Chondrocyte (in vitro differentiated cells): ENCODE data around the gene MRPL9. TPM values are rescaled to one million over a fixed set of nuclear protein-coding genes. Genes with fewer than 3 reads are reported as not detected.

Experiments used
- DNase-seq: peaks from one replicate; pipeline ENCODE4 v3.0.0; 2021; ENCODE audit warnings: mixed read lengths, low spot score
- H3K27ac Mint-ChIP-seq: one replicate; pipeline ENCODE4 v1.8.0; 2021; ENCODE audit warnings: mild to moderate bottlenecking, moderate library complexity, mixed read lengths; ENCODE audit not compliant: unreplicated experiment
- H3K27me3 Mint-ChIP-seq: 2 replicates; pipeline ENCODE4 v1.8.0; 2021; ENCODE audit warnings: low read depth, mixed read lengths
- H3K36me3 Mint-ChIP-seq: 2 replicates; pipeline ENCODE4 v1.8.0; 2021; ENCODE audit warnings: low read depth, mixed read lengths
- H3K4me1 Mint-ChIP-seq: 2 replicates; pipeline ENCODE4 v1.8.0; 2021; ENCODE audit warnings: low read depth, mild to moderate bottlenecking, mixed read lengths
- H3K4me3 Mint-ChIP-seq: one replicate; pipeline ENCODE4 v1.8.0; 2021; ENCODE audit warnings: mild to moderate bottlenecking, moderate library complexity, mixed read lengths; ENCODE audit not compliant: unreplicated experiment
- H3K9me3 Mint-ChIP-seq: 2 replicates; pipeline ENCODE4 v1.8.0; 2021; ENCODE audit warnings: low read depth, mixed read lengths
- CTCF ChIP-seq: fragments of 200-600 bp; sonication (generic); IDR thresholded peaks from 2 replicates; pipeline ENCODE4 v1.5.0; 2021; ENCODE audit warnings: antibody characterized with exemption, mild to moderate bottlenecking, moderate library complexity
- total RNA-seq: library from RNA; stranded (reverse); gene quantifications from 3 replicates; pipeline ENCODE4 v1.2.1, GENCODE V29; 2021

MRPL9 gene
- total RNA-seq, 1 donor from 2014 or later: 58.2 TPM

- H3K27me3 Mint-ChIP-seq: peaks cover 68% of the 10 kb centered on the region
- H3K27ac Mint-ChIP-seq: no peak overlapping the region
Observed at GRCh38 chr1:151803164-151803563, 39.9 kb upstream of the MRPL9 start.

GRCh38 chr1:151802372-151802771, 39.1 kb upstream of the MRPL9 start:
- no peak for DNase-seq
- H3K36me3 Mint-ChIP-seq: peaks cover 2% of the 10 kb centered on the region
- no peaks in the 10 kb centered on the region for H3K9me3 Mint-ChIP-seq
- no peak for TF ChIP-seq CTCF
- H3K27ac Mint-ChIP-seq: no peak overlapping the region
- H3K27me3 Mint-ChIP-seq: peaks cover 61% of the 10 kb centered on the region
- H3K4me1 Mint-ChIP-seq: no peaks in the 10 kb centered on the region
- H3K4me3 Mint-ChIP-seq: no peak overlapping the region

More at GRCh38 chr1:151803164-151803563, 39.9 kb upstream of the MRPL9 start:
- Mint-ChIP-seq H3K36me3 (peaks cover 2% of the 10 kb centered on the region), H3K4me1 (no peaks in the 10 kb centered on the region), H3K4me3 (no peak overlapping the region), H3K9me3 (no peaks in the 10 kb centered on the region)
- DNase-seq: no peak
- TF ChIP-seq CTCF: no peak

DNA sequence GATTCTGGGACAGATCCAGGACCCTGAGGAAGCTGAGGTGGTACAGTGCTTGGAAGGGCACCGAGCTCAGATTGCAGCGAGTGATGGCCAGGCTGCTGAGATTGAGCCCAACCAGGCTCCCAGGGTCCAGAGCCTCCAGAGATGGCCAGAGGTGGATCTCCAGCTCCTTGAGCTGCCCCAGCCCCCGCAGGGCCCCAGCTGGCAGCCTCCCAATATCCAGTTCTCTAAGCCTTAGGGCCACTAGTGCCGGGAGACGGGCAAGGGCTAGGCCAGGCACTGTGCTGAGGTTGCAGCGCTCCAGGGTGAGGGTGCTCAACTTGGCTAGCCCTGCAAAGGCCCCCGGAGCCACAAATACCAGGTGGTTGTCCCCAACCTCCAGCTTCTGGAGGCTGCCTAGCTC, 38.5 kb upstream of the MRPL9 start:
- Mint-ChIP-seq H3K27ac (no peak overlapping the region), H3K4me3 (no peak overlapping the region), H3K27me3 (peaks cover 55% of the 10 kb centered on the region), H3K9me3 (no peaks in the 10 kb centered on the region), H3K36me3 (peaks cover 2% of the 10 kb centered on the region), H3K4me1 (no peaks in the 10 kb centered on the region)
- DNase-seq: no peak
- no peak for TF ChIP-seq CTCF

DNA sequence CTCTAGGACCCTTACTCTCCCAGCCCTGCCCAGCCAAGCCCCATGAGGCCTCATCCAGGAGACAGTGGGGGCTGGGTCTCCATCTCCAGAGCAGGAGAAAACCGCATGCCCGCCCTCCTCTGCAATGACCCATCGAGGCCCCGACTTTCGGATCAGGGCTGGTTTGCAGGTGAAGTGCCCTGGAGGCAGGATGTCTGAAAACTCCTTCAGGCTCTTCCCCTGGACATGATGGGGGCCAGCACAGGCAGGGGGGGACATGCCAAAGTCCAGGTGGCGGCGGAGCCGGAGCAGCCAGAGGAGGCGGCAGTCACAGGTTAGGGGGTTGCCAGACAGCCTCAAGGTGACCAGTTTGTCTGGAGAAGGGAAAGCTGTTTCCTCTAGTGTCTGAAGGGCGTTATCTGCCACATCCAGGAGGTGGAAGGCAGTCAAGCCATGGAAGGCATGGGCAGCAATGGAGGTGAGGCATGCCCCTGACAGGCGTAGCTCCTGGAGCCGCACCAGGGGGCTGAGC, 38.1 kb upstream of the MRPL9 start:
- Mint-ChIP-seq H3K27ac (no peak overlapping the region), H3K36me3 (peaks cover 2% of the 10 kb centered on the region), H3K4me1 (no peaks in the 10 kb centered on the region), H3K9me3 (no peaks in the 10 kb centered on the region), H3K4me3 (no peak overlapping the region), H3K27me3 (peaks cover 51% of the 10 kb centered on the region)
- no peak for TF ChIP-seq CTCF
- no peak for DNase-seq

DNA sequence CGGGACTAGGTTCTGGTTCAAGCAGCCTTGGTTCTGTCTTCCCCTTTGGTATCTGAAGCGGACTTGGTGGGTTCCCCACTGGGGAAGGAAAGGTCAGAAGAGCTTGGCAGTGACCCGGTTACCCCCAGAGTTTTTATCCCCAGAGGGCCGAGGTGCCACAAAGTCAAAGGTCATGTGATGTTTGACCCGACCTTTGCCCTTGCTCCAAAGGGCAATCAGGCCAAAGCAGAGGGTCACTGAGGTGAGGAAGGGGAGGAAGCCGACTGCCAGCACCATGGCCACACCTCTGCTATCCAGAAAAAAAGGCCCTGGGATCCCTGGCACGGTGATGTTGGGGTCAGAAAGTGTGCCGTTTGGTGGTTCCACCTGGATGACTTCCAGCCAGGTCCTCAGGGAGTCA, 37.5 kb upstream of the MRPL9 start:
- no peak overlapping the region for H3K27ac Mint-ChIP-seq
- no peak for TF ChIP-seq CTCF
- DNase-seq: no peak
- no peaks in the 10 kb centered on the region for H3K9me3 Mint-ChIP-seq
- H3K36me3 Mint-ChIP-seq: peaks cover 2% of the 10 kb centered on the region
- no peak overlapping the region for H3K4me3 Mint-ChIP-seq
- H3K4me1 Mint-ChIP-seq: no peaks in the 10 kb centered on the region
- peaks cover 46% of the 10 kb centered on the region for H3K27me3 Mint-ChIP-seq
